IMR-90 (cell line): Measurements from ENCODE around the gene KCTD8. TPM values are rescaled to one million over a fixed set of nuclear protein-coding genes. Genes with fewer than 3 reads are reported as not detected.

Source experiments
- ATAC-seq: fragments of 200-7000 bp; cut with Tn5 transposase; 2 replicates; pipeline ENCODE4 v1.9.1; 2020; ENCODE audit warnings: low read depth, mild to moderate bottlenecking, moderate library complexity
- BruUV-seq: library from RNA; stranded (reverse); fragments of 400-500 nt; replicated peaks from 2 replicates; lab custom pipeline; 2021; lab: Mats Ljungman, UMichigan
- CTCF ChIA-PET: fragments of 300-600 bp; formaldehyde crosslinking; extraction: SDS; loops from one replicate; lab custom pipeline; 2021; ENCODE audit warnings: antibody characterized with exemption; lab: Yijun Ruan, JAX
- POLR2A ChIA-PET: fragments of 300-600 bp; sonication (Branson Sonifier 250); formaldehyde crosslinking; loops from one replicate; lab custom pipeline; 2022; ENCODE audit warnings: antibody characterized with exemption; ENCODE audit not compliant: unreplicated experiment; lab: Charles Lee
- DNase-seq: peaks from one replicate; pipeline ENCODE4 v3.0.0; 2013
- H2AFZ ChIP-seq: replicated peaks from 2 replicates; pipeline ENCODE3; 2013; ENCODE audit warnings: low read length, mild to moderate bottlenecking; ENCODE audit not compliant: poor library complexity
- H2AK5ac ChIP-seq: 2 replicates; pipeline ENCODE4 v1.6.1; 2013; ENCODE audit warnings: low read depth, low read length, inconsistent platforms
- H2AK9ac ChIP-seq: replicated peaks from 2 replicates; pipeline ENCODE3; 2013; ENCODE audit warnings: mild to moderate bottlenecking, low read depth, low read length, moderate library complexity; ENCODE audit not compliant: poor library complexity
- H2BK120ac ChIP-seq: 2 replicates; pipeline ENCODE4 v1.6.1; 2013; ENCODE audit warnings: low read depth, low read length, inconsistent platforms
- H2BK15ac ChIP-seq: 3 replicates; pipeline ENCODE4 v1.6.1; 2013; ENCODE audit warnings: low read depth, low read length, inconsistent platforms
- H2BK20ac ChIP-seq: 2 replicates; pipeline ENCODE4 v1.6.1; 2013; ENCODE audit warnings: low read depth, mild to moderate bottlenecking, inconsistent platforms, low read length, moderate library complexity
- H2BK5ac ChIP-seq: 2 replicates; pipeline ENCODE4 v1.6.1; 2013; ENCODE audit warnings: mild to moderate bottlenecking, low read depth, low read length, inconsistent platforms; ENCODE audit not compliant: poor library complexity, severe bottlenecking
- H3K14ac ChIP-seq: replicated peaks from 2 replicates; pipeline ENCODE4 v1.6.1; 2013; ENCODE audit warnings: low read depth, low read length, inconsistent platforms
- H3K18ac ChIP-seq: 2 replicates; pipeline ENCODE4 v1.6.1; 2013; ENCODE audit warnings: low read depth, low read length, control low read depth
- H3K23ac ChIP-seq: 2 replicates; pipeline ENCODE4 v1.6.1; 2013; ENCODE audit warnings: low read depth, low read length, inconsistent platforms
- H3K27ac ChIP-seq: 2 replicates; pipeline ENCODE4 v1.5.1; 2013; ENCODE audit warnings: mild to moderate bottlenecking, control low read depth, low read length; ENCODE audit not compliant: insufficient read depth
- H3K27me3 ChIP-seq: 2 replicates; pipeline ENCODE4 v1.6.1; 2013; ENCODE audit warnings: low read length; ENCODE audit not compliant: control insufficient read depth, insufficient read depth
- H3K36me3 ChIP-seq: 2 replicates; pipeline ENCODE4 v1.6.1; 2013; ENCODE audit warnings: low read length, mixed read lengths; ENCODE audit not compliant: control insufficient read depth, insufficient read depth
- H3K4ac ChIP-seq: 2 replicates; pipeline ENCODE4 v1.6.1; 2013; ENCODE audit warnings: low read depth, low read length, inconsistent platforms
- H3K4me1 ChIP-seq: 2 replicates; pipeline ENCODE4 v1.6.1; 2013; ENCODE audit warnings: low read length, mixed read lengths; ENCODE audit not compliant: control insufficient read depth, insufficient read depth
- H3K4me2 ChIP-seq: 2 replicates; pipeline ENCODE4 v1.6.1; 2013; ENCODE audit warnings: low read depth, mild to moderate bottlenecking, control low read depth, low read length, moderate library complexity
- H3K4me3 ChIP-seq: 2 replicates; pipeline ENCODE4 v1.5.1; 2013; ENCODE audit warnings: low read depth, mild to moderate bottlenecking, control low read depth, low read length, moderate library complexity; ENCODE audit not compliant: insufficient read depth
- H3K56ac ChIP-seq: 2 replicates; pipeline ENCODE4 v1.6.1; 2013; ENCODE audit warnings: low read length, inconsistent platforms; ENCODE audit not compliant: insufficient read depth; ENCODE audit errors: extremely low read depth
- H3K79me1 ChIP-seq, 2 experiments: 2 replicates each; pipeline ENCODE4 v1.6.1; 2013; ENCODE audit warnings: low read length in 2 of 2, inconsistent platforms in 1 of 2, low read depth in 1 of 2
- H3K9ac ChIP-seq: 2 replicates; pipeline ENCODE4 v1.6.1; 2013; ENCODE audit warnings: low read depth, low read length, control low read depth
- H3K9me1 ChIP-seq: 2 replicates; pipeline ENCODE4 v1.6.1; 2013; ENCODE audit warnings: low read length, inconsistent platforms; ENCODE audit not compliant: insufficient read depth
- H3K9me3 ChIP-seq: 2 replicates; pipeline ENCODE4 v1.6.1; 2013; ENCODE audit warnings: low read length; ENCODE audit not compliant: control insufficient read depth, insufficient read depth
- H4K20me1 ChIP-seq: 2 replicates; pipeline ENCODE4 v1.6.1; 2013; ENCODE audit warnings: low read length, inconsistent platforms; ENCODE audit not compliant: insufficient read depth
- H4K5ac ChIP-seq: 2 replicates; pipeline ENCODE4 v1.6.1; 2013; ENCODE audit warnings: mild to moderate bottlenecking, low read depth, low read length, control low read depth
- H4K8ac ChIP-seq, 2 experiments: 2 replicates each; pipeline ENCODE4 v1.6.1; 2013; ENCODE audit warnings: low read depth in 2 of 2, low read length in 2 of 2, control low read depth in 1 of 2, inconsistent platforms in 1 of 2
- H4K91ac ChIP-seq: 2 replicates; pipeline ENCODE4 v1.6.1; 2013; ENCODE audit warnings: low read depth, low read length, inconsistent platforms; ENCODE audit not compliant: insufficient read depth
- CEBPB ChIP-seq: IDR thresholded peaks from 2 replicates; pipeline ENCODE4 v1.6.1; 2012; ENCODE audit warnings: low read depth, low read length, improper control_type of control experiment
- CHD1 ChIP-seq: IDR thresholded peaks from 2 replicates; pipeline ENCODE4 v1.6.1; 2012; ENCODE audit warnings: low read depth, low read length, improper control_type of control experiment
- CTCF ChIP-seq: conservative IDR thresholded peaks from 2 replicates; pipeline ENCODE4 v1.5.1; 2012; ENCODE audit warnings: mild to moderate bottlenecking, low read depth, low read length, improper control_type of control experiment
- FOS ChIP-seq: fragments of 150-350 bp; IDR thresholded peaks from 2 replicates; pipeline ENCODE4 v1.6.1; 2016; ENCODE audit warnings: low read depth, low read length
- MAFK ChIP-seq: IDR thresholded peaks from 2 replicates; pipeline ENCODE4 v1.6.1; 2012; ENCODE audit warnings: low read depth, low read length, improper control_type of control experiment
- MAZ ChIP-seq: IDR thresholded peaks from 2 replicates; pipeline ENCODE4 v1.6.1; 2012; ENCODE audit warnings: low read depth, mild to moderate bottlenecking, low read length, improper control_type of control experiment, moderate library complexity, borderline replicate concordance
- MXI1 ChIP-seq: IDR thresholded peaks from 2 replicates; pipeline ENCODE4 v1.6.1; 2012; ENCODE audit warnings: low read depth, mild to moderate bottlenecking, low read length, moderate library complexity, borderline replicate concordance
- NFE2L2 ChIP-seq: fragments of 150-350 bp; IDR thresholded peaks from 2 replicates; pipeline ENCODE4 v1.6.1; 2016; ENCODE audit warnings: low read depth, mild to moderate bottlenecking, low read length
- POLR2A ChIP-seq: IDR thresholded peaks from 2 replicates; pipeline ENCODE4 v1.6.1; 2012; ENCODE audit warnings: mild to moderate bottlenecking, low read depth, low read length
- RAD21 ChIP-seq: IDR thresholded peaks from 2 replicates; pipeline ENCODE4 v1.6.1; 2012; ENCODE audit warnings: low read length, improper control_type of control experiment
- RCOR1 ChIP-seq: IDR thresholded peaks from 2 replicates; pipeline ENCODE4 v1.6.1; 2012; ENCODE audit warnings: mild to moderate bottlenecking, low read length, improper control_type of control experiment; ENCODE audit not compliant: insufficient replicate concordance
- RFX5 ChIP-seq: IDR thresholded peaks from 2 replicates; pipeline ENCODE4 v1.8.0; 2012; ENCODE audit warnings: low read depth, mild to moderate bottlenecking, low read length, moderate library complexity
- SMC3 ChIP-seq: fragments of 150-350 bp; IDR thresholded peaks from 2 replicates; pipeline ENCODE4 v1.6.1; 2016; ENCODE audit warnings: low read depth, mild to moderate bottlenecking, antibody characterized with exemption, low read length, moderate library complexity
- USF2 ChIP-seq: fragments of 150-350 bp; IDR thresholded peaks from 2 replicates; pipeline ENCODE4 v1.6.1; 2017; ENCODE audit warnings: mild to moderate bottlenecking, antibody characterized with exemption, low read length, low read depth
- WGBS, 2 experiments: methylation state at CpG; one replicate each; pipeline versions ENCODE4 v1.1.5 to v1.1.7; 2013; ENCODE audit warnings: missing lambda C conversion rate in 2 of 2; ENCODE audit not compliant: insufficient read length in 1 of 2; ENCODE audit errors: extremely low coverage in 2 of 2; 5-methylcytosine and 5-hydroxymethylcytosine counted together
- dilution Hi-C: fragments of 300-500 bp; cut with HindIII; formaldehyde crosslinking; loops from one replicate; pipeline ENCODE4 v1.14.3; 2018; ENCODE audit warnings: low sequenced_read_pairs; ENCODE audit not compliant: unreplicated experiment
- in situ Hi-C: fragments of 300-500 bp; cut with MboI; formaldehyde crosslinking; loops from 3 replicates; pipeline ENCODE4 v1.14.3; 2019; ENCODE audit warnings: low sequenced_read_pairs, inconsistent platforms, mixed read lengths
- intact Hi-C: fragments of 100-400 bp; cut with micrococcal nuclease; formaldehyde crosslinking; loops from 2 replicates; pipeline ENCODE4 v1.10.0; 2022
- polyA plus RNA-seq, 3 experiments: library from polyadenylated mRNA; depleted of rRNA; stranded (reverse); fragments of >200 nt; gene quantifications; 2 replicates each; pipeline ENCODE4 v1.2.3, GENCODE V29; 2012; ENCODE audit warnings: low replicate concordance in 1 of 3
- total RNA-seq: library from RNA; depleted of rRNA; stranded (reverse); fragments of >200 nt; gene quantifications from 2 replicates; pipeline ENCODE4 v1.2.3, GENCODE V29; 2012

KCTD8 gene
- total and polyA plus RNA-seq, 2 of the 4 experiments (the other 2 are of a cell fraction), result 0.03 TPM; not detected in 1

GRCh38 chr4:44342800-44343199 is 105.8 kb downstream of the KCTD8 start:
- CTCF ChIA-PET, result no interaction called here
- no peaks in the 10 kb centered on the region for H3K79me1 ChIP-seq
- H4K8ac ChIP-seq, result no peak overlapping the region
- ATAC-seq, result no peak
- WGBS, 2 experiments, result no CpG with 5 or more reads among the region's 1 CpG
- BruUV-seq, result no TSS peak
- H2BK120ac ChIP-seq, result no peak overlapping the region
- no peak for DNase-seq
- H2BK5ac ChIP-seq, result no peak overlapping the region
- H3K18ac ChIP-seq, result no peak overlapping the region
- H3K4me2 ChIP-seq, result no peak overlapping the region
- no peak overlapping the region for H2AK9ac ChIP-seq
- H3K9me3 ChIP-seq, result peaks cover 4% of the 10 kb centered on the region; the same call in 1 of the 2 replicates
- H3K9me1 ChIP-seq, result no peaks in the 10 kb centered on the region
- H3K23ac ChIP-seq, result no peak overlapping the region
- no peak overlapping the region for H3K14ac ChIP-seq
- in situ Hi-C loops (no loop called here), intact Hi-C loops (no loop called here), dilution Hi-C loops (no loop called here)
- H3K4me1 ChIP-seq, result no peaks in the 10 kb centered on the region
- no peak overlapping the region for H3K9ac ChIP-seq
- no peak overlapping the region for H2AFZ ChIP-seq
- no peak for TF ChIP-seq RCOR1
- TF ChIP-seq CHD1, result no peak
- no peak for TF ChIP-seq MAFK
- no peak for TF ChIP-seq USF2
- TF ChIP-seq RFX5, result no peak
- TF ChIP-seq NFE2L2, result no peak
- TF ChIP-seq CEBPB, result no peak
- no peak for TF ChIP-seq POLR2A
- TF ChIP-seq FOS, result no peak
- TF ChIP-seq RAD21, result no peak
- no peak for TF ChIP-seq SMC3
- no peak for TF ChIP-seq MXI1
- no peak for TF ChIP-seq CTCF
- TF ChIP-seq MAZ, result no peak
- H3K36me3 ChIP-seq, result no peaks in the 10 kb centered on the region
- no peak overlapping the region for H2AK5ac ChIP-seq
- H3K27ac ChIP-seq, result no peak overlapping the region
- no peaks in the 10 kb centered on the region for H4K20me1 ChIP-seq
- H3K56ac ChIP-seq, result no peak overlapping the region
- no peak overlapping the region for H2BK15ac ChIP-seq
- no peak overlapping the region for H3K4ac ChIP-seq
- H4K5ac ChIP-seq, result no peak overlapping the region
- H3K4me3 ChIP-seq, result no peak overlapping the region
- no peak overlapping the region for H4K91ac ChIP-seq
- POLR2A ChIA-PET, result no interaction called here
- H2BK20ac ChIP-seq, result no peak overlapping the region
- no peaks in the 10 kb centered on the region for H3K27me3 ChIP-seq
